HG03064 (cell line): ENCODE measurements around the gene SNRK.
A peak's percentile ranks its signal among the peaks of the same experiment; 100 is the strongest.

ENCODE experiments used
- ATAC-seq: cut with Tn5 transposase; IDR thresholded peaks from one replicate; pipeline ENCODE4 v1.9.1; 2021; ENCODE audit warnings: low read depth; ENCODE audit not compliant: unreplicated experiment

The SNRK gene, protein sequence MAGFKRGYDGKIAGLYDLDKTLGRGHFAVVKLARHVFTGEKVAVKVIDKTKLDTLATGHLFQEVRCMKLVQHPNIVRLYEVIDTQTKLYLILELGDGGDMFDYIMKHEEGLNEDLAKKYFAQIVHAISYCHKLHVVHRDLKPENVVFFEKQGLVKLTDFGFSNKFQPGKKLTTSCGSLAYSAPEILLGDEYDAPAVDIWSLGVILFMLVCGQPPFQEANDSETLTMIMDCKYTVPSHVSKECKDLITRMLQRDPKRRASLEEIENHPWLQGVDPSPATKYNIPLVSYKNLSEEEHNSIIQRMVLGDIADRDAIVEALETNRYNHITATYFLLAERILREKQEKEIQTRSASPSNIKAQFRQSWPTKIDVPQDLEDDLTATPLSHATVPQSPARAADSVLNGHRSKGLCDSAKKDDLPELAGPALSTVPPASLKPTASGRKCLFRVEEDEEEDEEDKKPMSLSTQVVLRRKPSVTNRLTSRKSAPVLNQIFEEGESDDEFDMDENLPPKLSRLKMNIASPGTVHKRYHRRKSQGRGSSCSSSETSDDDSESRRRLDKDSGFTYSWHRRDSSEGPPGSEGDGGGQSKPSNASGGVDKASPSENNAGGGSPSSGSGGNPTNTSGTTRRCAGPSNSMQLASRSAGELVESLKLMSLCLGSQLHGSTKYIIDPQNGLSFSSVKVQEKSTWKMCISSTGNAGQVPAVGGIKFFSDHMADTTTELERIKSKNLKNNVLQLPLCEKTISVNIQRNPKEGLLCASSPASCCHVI

DNA sequence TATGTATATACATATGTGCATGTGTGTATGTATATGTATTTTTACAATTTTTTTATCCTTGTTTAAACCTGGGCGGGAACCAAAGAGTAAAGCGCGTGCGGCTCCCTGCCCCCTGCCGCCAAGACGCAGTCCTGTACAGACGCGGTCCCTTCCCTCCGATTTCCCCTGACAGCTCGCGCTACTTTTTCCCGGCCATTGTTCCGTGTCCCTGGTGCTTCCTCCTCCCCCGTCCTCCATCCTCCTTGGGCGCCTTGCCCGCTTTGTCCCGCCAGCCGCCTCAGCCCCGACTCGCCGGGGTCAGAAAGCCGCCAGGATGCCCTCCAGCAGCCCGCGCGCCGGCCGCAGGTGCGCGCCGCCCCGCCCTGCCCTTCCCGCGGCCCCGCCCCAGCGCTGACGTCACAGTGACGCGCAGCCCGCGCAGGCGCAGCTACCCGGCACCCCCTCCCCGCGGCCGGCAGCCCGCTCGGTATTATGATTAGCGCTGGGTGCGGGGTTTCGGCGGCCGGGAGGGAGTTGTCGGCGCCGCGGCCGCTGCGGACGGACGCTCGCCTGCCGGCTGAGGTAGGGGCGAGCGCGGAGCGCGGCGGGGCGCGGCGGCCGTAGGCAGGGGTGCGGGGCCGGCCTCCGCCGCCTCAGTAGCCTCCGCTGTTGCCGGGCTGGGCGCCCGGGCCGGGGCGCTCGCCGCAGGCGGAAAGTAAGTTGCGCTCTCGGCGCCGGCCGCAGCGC lies at the start of gene SNRK:
Gene SNRK, plus strand, starts transcription at position 426 of the 726 bp plus-strand sequence. CDS start 16,664 bp downstream, outside the sequence.
- peak; percentile 79 for ATAC-seq

DNA sequence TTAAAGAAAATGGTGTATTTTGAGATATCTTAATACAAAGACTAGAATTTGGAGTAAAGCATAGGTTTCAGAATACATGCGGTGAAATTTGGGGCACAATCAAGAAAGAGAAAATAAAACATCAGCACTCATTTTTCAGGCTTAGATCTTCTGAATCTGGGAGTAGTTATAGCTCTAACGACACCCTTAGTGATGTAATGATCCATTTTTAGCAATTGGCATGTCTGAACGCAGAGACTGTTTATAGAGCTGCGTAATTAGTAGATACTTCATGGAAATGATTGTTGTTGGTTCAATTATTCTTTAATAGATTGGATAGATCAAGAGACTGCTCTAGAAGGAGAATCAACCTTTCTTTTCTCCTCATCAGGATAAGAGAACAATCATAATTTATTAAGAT lies 47.5 kb upstream of the SNRK start:
- no peak for ATAC-seq

- ATAC-seq: no peak
Measured at GRCh38 chr3:43239755-43240154, 46.6 kb upstream of the SNRK start.

DNA sequence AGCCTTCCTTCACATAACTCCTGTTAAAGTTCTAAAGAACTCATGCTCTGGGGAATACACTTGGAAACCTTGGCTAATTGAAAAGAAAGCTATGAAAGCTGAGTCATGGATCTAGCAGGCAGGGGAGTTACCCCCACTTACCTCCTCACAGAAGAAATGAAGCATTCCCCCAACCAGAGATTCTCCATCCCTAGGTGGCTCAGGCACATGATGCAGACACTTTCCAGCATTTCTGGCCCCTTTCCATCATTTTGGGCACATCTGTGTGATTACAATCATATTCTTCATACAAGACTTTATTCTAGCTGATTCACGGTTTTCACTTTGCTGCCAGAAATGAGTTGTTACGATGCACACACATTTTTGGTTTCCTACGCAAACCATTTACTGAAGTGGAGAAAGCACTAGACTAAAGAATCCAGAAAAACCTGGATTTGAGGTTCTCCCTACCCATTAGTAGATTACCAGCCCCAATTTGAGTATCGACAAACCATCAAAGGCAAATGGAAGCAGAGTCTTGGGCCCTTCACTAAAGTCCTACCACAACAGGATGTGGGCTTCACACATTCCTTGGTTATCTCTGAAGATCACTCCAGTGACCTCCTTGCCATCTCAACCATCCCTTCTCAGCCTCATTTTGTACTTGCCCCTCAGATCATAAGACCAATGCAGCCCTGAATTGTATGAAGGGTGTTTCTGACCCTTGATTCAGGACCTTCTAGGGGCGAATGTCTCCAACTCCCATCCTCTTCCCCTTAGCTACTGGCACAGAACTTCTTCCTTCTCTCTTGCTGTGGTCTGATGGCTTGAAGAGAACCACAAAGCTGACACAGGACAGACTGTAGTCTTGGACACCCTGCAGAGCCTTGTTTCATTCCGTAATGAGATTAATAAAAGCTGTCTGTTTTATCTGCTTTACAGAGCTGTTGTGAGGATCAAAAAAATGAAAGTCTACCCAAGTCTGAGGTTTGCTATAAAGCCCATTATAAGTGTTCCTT lies 42.5 kb upstream of the SNRK start:
- no peak for ATAC-seq

DNA sequence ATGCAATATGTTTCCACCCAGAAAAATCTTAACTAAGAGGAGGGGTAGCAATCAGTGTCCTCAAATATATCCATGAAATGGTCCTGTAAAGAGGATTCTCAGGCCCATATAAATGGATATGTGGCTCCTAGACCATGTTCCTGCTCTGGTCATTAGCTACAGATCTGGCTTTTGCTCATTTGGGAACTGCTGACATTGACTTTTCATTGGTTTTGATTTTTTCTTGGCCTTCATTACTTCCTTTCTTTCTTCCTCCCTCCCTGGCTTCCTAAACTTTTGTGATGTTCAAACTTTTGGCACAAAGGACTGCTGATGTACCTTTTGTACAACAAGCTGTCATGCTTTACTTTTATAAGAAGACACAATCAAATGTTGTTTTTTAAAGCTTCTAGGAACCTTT lies 41.6 kb upstream of the SNRK start:
- ATAC-seq: no peak

GRCh38 chr3:43246976-43247375 lies 39.4 kb upstream of the SNRK start:
- ATAC-seq: no peak

GRCh38 chr3:43247561-43248184 lies 38.7 kb upstream of the SNRK start:
- no peak for ATAC-seq

DNA sequence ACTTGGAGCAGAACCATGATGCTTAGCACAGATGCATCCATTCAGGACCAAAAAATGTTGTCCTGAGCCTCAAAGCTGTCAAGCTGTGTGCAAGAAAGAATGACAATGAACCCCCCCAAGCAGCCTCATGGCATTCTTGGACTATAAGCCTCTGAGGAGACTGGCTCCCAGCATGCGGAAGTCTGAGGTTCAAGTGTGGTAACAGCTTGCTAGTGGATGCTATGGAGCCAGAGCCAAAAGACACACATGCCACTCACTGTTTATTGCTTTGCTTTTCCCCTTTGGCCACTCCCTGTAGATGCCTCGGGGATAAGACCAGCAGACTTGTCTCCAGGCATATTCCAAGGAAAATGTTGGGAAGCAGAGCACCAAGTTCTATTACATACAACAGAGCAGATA lies 38.2 kb upstream of the SNRK start:
- no peak for ATAC-seq

- no peak for ATAC-seq
Measured at GRCh38 chr3:43248973-43249372, 37.4 kb upstream of the SNRK start.

- no peak for ATAC-seq
Measured at GRCh38 chr3:43249405-43249804, 36.9 kb upstream of the SNRK start.

DNA sequence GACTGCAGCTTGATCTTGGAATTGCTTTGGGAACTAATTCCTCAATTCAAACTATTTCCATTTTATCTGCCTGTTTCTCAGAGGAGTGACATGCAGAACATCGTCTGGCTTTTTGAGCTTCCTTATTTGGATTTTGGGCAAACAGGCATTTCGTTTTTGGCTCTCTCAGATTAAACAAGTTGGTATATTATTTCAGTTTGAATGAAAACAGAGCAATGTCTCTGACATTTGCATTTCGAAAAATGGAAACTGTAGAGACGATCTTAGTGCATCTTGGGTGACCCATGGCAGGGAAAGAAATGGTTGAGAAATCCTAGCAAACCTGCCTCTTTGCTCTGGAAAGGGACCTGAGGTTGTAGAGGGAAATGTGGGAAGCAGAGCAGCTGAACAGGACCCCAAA lies 33.0 kb upstream of the SNRK start:
- ATAC-seq: no peak

GRCh38 chr3:43254125-43254524 lies 32.2 kb upstream of the SNRK start:
- no peak for ATAC-seq

GRCh38 chr3:43255662-43256061 lies 30.7 kb upstream of the SNRK start:
- no peak for ATAC-seq

GRCh38 chr3:43256714-43257461 lies 29.5 kb upstream of the SNRK start:
- no peak for ATAC-seq

DNA sequence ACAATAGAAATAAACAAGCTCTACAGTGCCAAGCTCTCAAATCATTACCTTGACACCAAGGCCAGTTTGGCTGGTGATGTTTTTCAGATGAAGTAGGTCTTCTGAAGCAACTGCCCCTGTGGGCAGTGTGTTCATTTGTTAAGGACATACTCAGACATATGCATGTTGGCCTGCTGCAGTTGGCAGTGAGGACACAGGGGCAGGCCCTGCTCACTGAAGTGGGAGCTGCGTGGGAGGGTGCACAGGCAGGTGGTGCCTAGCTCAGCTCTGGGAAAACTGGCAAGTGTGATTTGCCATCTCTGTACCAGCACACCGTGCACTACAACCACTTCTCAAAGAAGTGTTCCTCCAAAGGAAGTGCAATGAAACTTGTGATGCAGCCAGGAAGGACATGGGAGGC lies 28.5 kb upstream of the SNRK start:
- ATAC-seq: no peak

DNA sequence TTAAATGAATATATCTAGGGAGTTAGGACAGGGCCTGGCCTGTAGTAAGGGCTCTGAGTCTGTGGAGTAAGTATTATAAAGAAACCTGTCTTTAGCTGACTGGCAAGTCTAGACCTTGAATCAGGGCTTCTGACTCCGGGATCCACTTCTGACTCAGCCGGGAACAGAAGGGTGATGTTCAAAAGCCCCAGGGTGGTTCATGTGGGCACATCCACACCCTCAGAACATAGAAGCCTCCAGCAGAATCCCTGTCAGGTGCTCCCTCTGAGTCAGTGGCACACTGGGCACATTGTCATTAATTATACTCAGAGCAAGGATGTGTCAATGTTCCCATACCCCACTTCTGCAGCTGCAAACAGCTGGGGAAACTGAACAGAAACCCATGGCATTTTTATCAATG lies 26.7 kb upstream of the SNRK start:
- no peak for ATAC-seq

- no peak for ATAC-seq
Measured at GRCh38 chr3:43260412-43260811, 25.9 kb upstream of the SNRK start.

DNA sequence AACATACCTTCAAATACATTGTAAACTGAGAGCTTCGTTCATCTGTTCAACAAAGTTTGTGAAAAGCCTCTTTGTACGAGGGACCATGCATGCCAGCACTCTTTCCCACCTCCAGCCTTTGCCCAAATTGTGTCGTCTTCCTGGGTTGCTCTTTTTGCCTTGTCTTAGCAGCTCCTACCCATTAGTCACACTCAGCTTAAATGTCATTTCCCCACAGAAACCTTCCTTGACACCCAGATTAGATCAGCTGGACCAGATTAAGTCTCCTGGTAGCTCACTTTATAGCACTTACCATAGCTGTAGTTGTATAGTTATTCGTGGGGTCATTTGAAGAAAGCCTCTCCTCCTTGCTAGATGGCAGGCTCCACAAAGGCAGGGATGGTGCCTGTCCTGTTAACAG lies 24.1 kb upstream of the SNRK start:
- no peak for ATAC-seq

DNA sequence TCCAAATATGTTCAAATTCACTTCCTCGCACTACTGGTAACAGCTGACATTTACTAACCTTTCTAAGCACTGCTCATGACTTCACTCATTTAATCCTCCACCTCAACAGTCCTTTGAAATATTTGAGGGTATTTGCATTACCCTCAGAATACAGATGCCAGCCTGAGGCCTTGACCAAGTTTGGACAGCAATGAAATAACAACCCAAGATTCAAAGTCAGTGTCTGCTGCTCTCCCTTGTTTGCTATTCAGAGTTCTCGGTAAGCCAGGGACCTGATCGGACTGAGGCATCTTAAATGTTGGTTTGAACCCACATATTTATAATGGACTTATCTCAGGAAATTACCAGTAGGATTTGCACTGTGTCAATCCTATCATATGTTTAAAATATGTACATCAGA lies 19.9 kb upstream of the SNRK start:
- no peak for ATAC-seq
